D721Med (cell line): ENCODE data around the gene LRRC8A.

ENCODE experiments used
- DNase-seq: peaks from one replicate; pipeline ENCODE4 v3.0.0; 2011; ENCODE audit warnings: low spot score; ENCODE audit not compliant: insufficient read length
- FAIRE-seq: peaks from 2 replicates; lab custom pipeline; 2011; peaks lifted over from hg19 to GRCh38; lab: Jason Lieb, UNC
- CTCF ChIP-seq: IDR thresholded peaks from 2 replicates; pipeline ENCODE4 v1.5.1; 2012; ENCODE audit warnings: mild to moderate bottlenecking, control low read depth; ENCODE audit not compliant: insufficient read depth; ENCODE audit errors: missing control alignments

LRRC8A gene

GRCh38 chr9:128882677-128883603 is 1.0 kb downstream of the LRRC8A start:
- no peak for FAIRE-seq
- TF ChIP-seq CTCF: no peak
- no peak for DNase-seq

- no peak for TF ChIP-seq CTCF
- DNase-seq (no peak), FAIRE-seq (no peak)
These were observed 2.2 kb downstream of the LRRC8A start for GRCh38 chr9:128884164-128884563.

DNA sequence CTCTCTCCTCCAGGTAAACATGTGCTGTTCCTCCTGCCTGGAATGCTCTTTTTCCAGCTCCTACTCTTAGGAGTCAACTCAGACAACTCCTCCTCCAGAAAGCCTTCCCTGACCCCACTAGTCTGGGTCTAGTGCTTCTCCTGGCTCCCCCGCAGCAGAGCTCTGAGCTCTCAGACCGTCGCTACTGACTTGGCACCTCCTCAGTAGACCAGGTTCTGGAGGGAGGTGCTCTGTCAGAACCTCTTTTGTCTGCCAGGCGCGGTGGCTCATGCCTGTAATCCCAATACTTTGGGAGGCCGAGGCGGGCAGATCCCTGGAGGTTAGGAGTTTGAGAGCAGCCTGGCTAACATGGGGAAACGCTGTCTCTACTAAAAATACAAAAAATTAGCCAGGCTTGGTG is 3.4 kb downstream of the LRRC8A start:
- DNase-seq: no peak
- no peak for TF ChIP-seq CTCF
- FAIRE-seq: no peak

DNA sequence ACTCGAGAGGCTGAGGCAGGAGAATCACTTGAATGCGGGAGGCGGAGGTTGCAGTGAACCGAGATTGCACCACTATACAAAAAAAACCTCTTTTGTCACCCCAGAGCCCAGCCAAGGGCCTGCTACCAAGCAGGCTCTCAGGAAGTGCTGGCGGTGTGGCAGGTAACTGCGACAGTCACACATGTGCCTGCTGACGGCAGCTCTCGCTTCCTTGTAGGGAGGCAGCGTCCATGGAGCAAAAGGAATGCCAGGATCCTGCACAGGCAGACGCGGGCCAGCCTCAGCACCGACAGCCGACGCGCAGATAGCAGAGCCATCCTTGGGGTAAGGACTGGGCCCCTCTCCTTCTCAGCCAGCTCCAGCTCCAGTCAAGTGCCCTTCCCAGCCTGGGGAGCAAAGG is 3.9 kb downstream of the LRRC8A start:
- no peak for DNase-seq
- no peak for TF ChIP-seq CTCF
- FAIRE-seq: no peak

DNA sequence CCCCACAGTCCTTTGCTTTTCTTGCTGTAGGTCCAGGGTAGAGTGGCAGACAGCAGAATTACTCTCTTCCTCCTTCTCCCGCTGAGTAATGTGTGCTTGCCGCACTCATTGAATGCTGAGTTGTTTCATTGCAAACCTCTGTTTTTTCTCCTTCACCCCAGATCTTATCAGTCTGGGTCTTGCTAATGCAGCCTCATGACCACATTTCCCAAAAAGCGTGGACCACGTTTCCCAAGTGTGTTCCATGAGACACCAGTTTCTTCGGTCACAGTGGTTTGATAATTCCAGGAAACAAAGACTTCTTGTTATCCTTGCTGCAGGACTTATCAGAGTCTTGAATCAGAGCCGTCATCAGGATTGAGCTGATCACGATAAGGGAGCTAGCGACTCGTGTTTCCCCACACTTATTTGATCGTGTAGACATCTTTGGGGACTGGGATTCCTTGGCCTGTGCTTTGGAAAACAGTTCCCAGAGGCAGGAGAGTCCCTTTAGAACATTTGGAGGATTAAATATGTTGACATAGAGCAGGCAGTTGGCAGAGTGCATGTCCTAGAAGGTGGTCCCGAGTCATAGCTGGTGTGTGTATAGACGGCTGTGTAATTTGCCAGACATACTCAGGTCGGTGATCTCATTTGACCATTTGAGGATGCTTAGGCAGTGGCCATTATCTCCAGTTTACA is 4.4 kb downstream of the LRRC8A start:
- FAIRE-seq (no peak), DNase-seq (no peak)
- TF ChIP-seq CTCF: no peak

DNA sequence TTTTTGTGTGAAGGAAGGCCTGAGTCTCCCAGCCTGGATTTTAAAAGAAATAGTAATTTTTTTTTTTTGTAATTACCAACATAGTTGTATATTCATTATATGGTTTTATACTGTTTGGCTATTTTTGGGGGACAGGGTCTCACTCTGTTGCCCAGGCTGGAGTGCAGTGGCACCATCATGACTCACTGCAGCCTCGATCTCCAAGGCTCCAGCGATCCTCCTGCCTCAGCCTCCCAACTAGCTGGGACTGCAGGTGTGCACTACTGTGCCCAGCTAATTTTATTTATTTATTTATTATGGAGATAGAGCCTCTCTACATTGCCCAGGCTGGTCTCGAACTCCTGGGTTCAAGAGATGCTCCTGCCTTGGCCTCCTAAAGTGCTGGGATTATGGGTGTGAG is 5.1 kb downstream of the LRRC8A start:
- no peak for FAIRE-seq

More for the DNA sequence above, 5.1 kb downstream of the LRRC8A start:
- no peak for DNase-seq
- no peak for TF ChIP-seq CTCF
